Neural cell (in vitro differentiated cells): ENCODE measurements around the gene SERINC5. TPM values are rescaled to one million over a fixed set of nuclear protein-coding genes. Genes with fewer than 3 reads are reported as not detected.

Source experiments
- H2AFZ ChIP-seq: fragments of 200-600, 300-800 bp; sonication (generic), shearing (Covaris generic); 2 replicates; pipeline ENCODE4 v1.6.0; 2014; ENCODE audit warnings: low read depth, mild to moderate bottlenecking, antibody characterized with exemption, low read length, moderate library complexity
- H3F3A ChIP-seq: fragments of 200-600 bp; shearing (Covaris generic); 2 replicates; pipeline ENCODE4 v1.6.1; 2016; ENCODE audit warnings: mild to moderate bottlenecking, moderate library complexity, mixed read lengths, antibody characterized with exemption, low read length; ENCODE audit not compliant: insufficient read depth, poor library complexity, severe bottlenecking
- H3K27ac ChIP-seq: fragments of 200-600, 300-800 bp; sonication (generic), shearing (Covaris generic); 2 replicates; pipeline ENCODE4 v1.5.1; 2014; ENCODE audit warnings: mild to moderate bottlenecking, low read length, moderate library complexity
- H3K27me3 ChIP-seq: fragments of 300-800, 200-600 bp; sonication (generic), shearing (Covaris generic); 2 replicates; pipeline ENCODE4 v1.6.0; 2014; ENCODE audit warnings: mild to moderate bottlenecking, low read depth, low read length, moderate library complexity; ENCODE audit not compliant: insufficient read depth
- H3K36me3 ChIP-seq: fragments of 300-800, 200-600 bp; sonication (generic), shearing (Covaris generic); 2 replicates; pipeline ENCODE4 v1.5.1; 2014; ENCODE audit warnings: mild to moderate bottlenecking, antibody characterized with exemption, low read length, moderate library complexity; ENCODE audit not compliant: insufficient read depth
- H3K4me2 ChIP-seq: fragments of 300-800, 200-600 bp; sonication (generic), shearing (Covaris generic); 2 replicates; pipeline ENCODE4 v1.6.0; 2014; ENCODE audit warnings: mild to moderate bottlenecking, low read length
- H3K4me3 ChIP-seq: fragments of 300-800, 200-600 bp; sonication (generic), shearing (Covaris generic); 2 replicates; pipeline ENCODE4 v1.5.1; 2014; ENCODE audit warnings: mild to moderate bottlenecking, low read length, moderate library complexity
- H3K79me2 ChIP-seq: fragments of 200-600 bp; shearing (Covaris generic); replicated peaks from 2 replicates; pipeline ENCODE4 v1.6.0; 2014; ENCODE audit warnings: mild to moderate bottlenecking, low read length, moderate library complexity; ENCODE audit not compliant: insufficient read depth
- H3K9ac ChIP-seq: fragments of 300-800, 200-600 bp; sonication (generic), shearing (Covaris generic); 2 replicates; pipeline ENCODE4 v1.6.1; 2016; ENCODE audit warnings: mild to moderate bottlenecking, low read length, mixed read lengths
- H3K9me2 ChIP-seq: fragments of 200-600 bp; shearing (Covaris generic); 2 replicates; pipeline ENCODE4 v1.6.1; 2016; ENCODE audit warnings: mild to moderate bottlenecking, low read length, mixed read lengths; ENCODE audit not compliant: insufficient read depth
- H3K9me3 ChIP-seq: fragments of 200-600, 300-800 bp; sonication (generic), shearing (Covaris generic); 2 replicates; pipeline ENCODE4 v1.6.1; 2016; ENCODE audit warnings: mild to moderate bottlenecking, mixed run types, low read length, moderate library complexity, mixed read lengths
- H4K20me1 ChIP-seq: fragments of 200-600 bp; shearing (Covaris generic); 2 replicates; pipeline ENCODE4 v1.6.1; 2016; ENCODE audit warnings: mild to moderate bottlenecking, mixed run types; ENCODE audit not compliant: insufficient read depth
- EP300 ChIP-seq: fragments of 450-650 bp; conservative IDR thresholded peaks from 2 replicates; pipeline ENCODE4 v1.6.1; 2014; ENCODE audit warnings: antibody characterized with exemption, mild to moderate bottlenecking, moderate library complexity; ENCODE audit not compliant: poor library complexity, severe bottlenecking
- EZH2 ChIP-seq: fragments of 200-600, 300-800 bp; shearing (Covaris generic), sonication (generic); IDR thresholded peaks from 2 replicates; pipeline ENCODE4 v1.6.1; 2014; ENCODE audit warnings: antibody characterized with exemption, low read length, borderline replicate concordance, mild to moderate bottlenecking; ENCODE audit not compliant: insufficient read depth, poor library complexity, severe bottlenecking
- MXI1 ChIP-seq: fragments of 450-650 bp; conservative IDR thresholded peaks from 2 replicates; pipeline ENCODE4 v1.6.1; 2014; ENCODE audit warnings: antibody characterized with exemption, mild to moderate bottlenecking; ENCODE audit not compliant: poor library complexity, severe bottlenecking
- POLR2AphosphoS5 ChIP-seq: IDR thresholded peaks from 2 replicates; pipeline ENCODE4 v1.6.1; 2012
- RAD21 ChIP-seq: fragments of 450-650 bp; conservative IDR thresholded peaks from 2 replicates; pipeline ENCODE4 v1.6.1; 2014; ENCODE audit warnings: antibody characterized with exemption, mild to moderate bottlenecking, moderate library complexity
- SMC3 ChIP-seq: fragments of 450-650 bp; conservative IDR thresholded peaks from 2 replicates; pipeline ENCODE4 v1.6.1; 2014; ENCODE audit warnings: antibody characterized with exemption, mild to moderate bottlenecking, moderate library complexity; ENCODE audit not compliant: poor library complexity
- TAF1 ChIP-seq: IDR thresholded peaks from 2 replicates; pipeline ENCODE4 v1.6.1; 2012; ENCODE audit warnings: low read depth
- polyA plus RNA-seq: library from polyadenylated mRNA; depleted of rRNA; stranded (reverse); fragments of >200 nt; gene quantifications from 2 replicates; pipeline ENCODE4 v1.2.3, GENCODE V29; 2014
- TF ChIP-seq, protein P1 (sequence below): IDR thresholded peaks from 2 replicates; pipeline ENCODE4 v1.6.1; 2012; ENCODE audit warnings: borderline replicate concordance
- TF ChIP-seq, protein P2 (sequence below): fragments of 450-650 bp; IDR thresholded peaks from 2 replicates; pipeline ENCODE4 v1.5.1; 2014; ENCODE audit warnings: antibody characterized with exemption, mild to moderate bottlenecking, moderate library complexity; ENCODE audit not compliant: poor library complexity, severe bottlenecking

SERINC5 gene
- polyA plus RNA-seq, 1 donor from 2014 or later, result 5.8 TPM

DNA sequence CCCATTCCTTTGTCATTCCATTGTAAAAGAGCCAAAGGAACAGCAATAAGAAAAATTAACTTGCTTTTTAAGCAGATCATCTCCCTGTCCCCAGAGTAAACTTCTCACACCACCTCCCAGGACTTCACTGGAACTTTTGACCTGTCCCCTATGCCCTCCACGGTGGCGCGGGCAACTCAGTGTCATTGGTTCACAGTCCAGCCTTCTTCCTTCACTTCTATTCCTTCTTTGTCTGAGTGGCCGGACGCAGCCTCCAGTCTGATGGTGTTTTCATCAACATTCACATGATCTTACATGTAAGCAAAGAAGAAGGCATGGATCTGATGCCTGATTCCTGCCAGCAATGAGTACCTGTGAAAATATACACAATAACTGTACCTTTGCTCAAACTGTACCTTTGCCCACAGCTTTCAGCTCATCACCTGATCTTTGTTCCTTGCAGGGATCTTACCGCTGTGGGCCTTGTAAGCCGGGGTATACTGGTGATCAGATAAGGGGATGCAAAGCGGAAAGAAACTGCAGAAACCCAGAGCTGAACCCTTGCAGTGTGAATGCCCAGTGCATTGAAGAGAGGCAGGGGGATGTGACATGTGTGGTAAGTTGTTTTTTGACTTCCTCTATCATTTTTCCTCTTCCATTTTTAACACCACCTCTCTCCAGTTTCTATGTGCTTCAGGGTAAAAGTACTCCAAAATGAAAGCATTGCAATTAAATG lies 188.2 kb downstream of the SERINC5 start:
- no peaks in the 10 kb centered on the region for H3K36me3 ChIP-seq
- no peaks in the 10 kb centered on the region for H3K79me2 ChIP-seq
- H3K9ac ChIP-seq, result no peak overlapping the region
- TF ChIP-seq, protein P1, sequence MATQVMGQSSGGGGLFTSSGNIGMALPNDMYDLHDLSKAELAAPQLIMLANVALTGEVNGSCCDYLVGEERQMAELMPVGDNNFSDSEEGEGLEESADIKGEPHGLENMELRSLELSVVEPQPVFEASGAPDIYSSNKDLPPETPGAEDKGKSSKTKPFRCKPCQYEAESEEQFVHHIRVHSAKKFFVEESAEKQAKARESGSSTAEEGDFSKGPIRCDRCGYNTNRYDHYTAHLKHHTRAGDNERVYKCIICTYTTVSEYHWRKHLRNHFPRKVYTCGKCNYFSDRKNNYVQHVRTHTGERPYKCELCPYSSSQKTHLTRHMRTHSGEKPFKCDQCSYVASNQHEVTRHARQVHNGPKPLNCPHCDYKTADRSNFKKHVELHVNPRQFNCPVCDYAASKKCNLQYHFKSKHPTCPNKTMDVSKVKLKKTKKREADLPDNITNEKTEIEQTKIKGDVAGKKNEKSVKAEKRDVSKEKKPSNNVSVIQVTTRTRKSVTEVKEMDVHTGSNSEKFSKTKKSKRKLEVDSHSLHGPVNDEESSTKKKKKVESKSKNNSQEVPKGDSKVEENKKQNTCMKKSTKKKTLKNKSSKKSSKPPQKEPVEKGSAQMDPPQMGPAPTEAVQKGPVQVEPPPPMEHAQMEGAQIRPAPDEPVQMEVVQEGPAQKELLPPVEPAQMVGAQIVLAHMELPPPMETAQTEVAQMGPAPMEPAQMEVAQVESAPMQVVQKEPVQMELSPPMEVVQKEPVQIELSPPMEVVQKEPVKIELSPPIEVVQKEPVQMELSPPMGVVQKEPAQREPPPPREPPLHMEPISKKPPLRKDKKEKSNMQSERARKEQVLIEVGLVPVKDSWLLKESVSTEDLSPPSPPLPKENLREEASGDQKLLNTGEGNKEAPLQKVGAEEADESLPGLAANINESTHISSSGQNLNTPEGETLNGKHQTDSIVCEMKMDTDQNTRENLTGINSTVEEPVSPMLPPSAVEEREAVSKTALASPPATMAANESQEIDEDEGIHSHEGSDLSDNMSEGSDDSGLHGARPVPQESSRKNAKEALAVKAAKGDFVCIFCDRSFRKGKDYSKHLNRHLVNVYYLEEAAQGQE, result no peak
- no peak for TF ChIP-seq MXI1
- no peak for TF ChIP-seq TAF1
- TF ChIP-seq EP300, result no peak
- no peak for TF ChIP-seq POLR2AphosphoS5
- no peaks in the 10 kb centered on the region for H4K20me1 ChIP-seq
- no peaks in the 10 kb centered on the region for H3K27me3 ChIP-seq
- no peak overlapping the region for H3K4me2 ChIP-seq
- H3K27ac ChIP-seq, result no peak overlapping the region
- H2AFZ ChIP-seq, result no peak overlapping the region
- no peaks in the 10 kb centered on the region for H3K9me2 ChIP-seq
- no peaks in the 10 kb centered on the region for H3F3A ChIP-seq
- no peaks in the 10 kb centered on the region for H3K9me3 ChIP-seq
- H3K4me3 ChIP-seq, result no peak overlapping the region

DNA sequence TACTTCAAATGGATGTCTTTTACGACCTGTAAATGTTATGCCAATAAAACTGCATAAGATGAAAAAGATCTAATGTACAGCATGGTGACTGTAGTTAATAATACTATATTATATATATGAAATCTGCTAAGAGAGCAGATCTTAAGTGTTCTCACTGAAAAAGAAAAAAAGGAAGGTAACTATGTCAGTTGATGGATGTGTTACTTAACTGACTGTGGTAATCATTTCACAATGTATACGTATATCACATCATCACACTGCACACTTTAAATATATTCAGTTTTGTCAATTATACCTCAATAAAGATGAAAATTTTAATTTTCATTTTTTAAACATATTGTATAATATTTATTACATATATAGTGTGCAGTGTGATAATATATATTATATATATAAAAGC lies 188.8 kb downstream of the SERINC5 start:
- no peaks in the 10 kb centered on the region for H3K9me3 ChIP-seq
- H3K79me2 ChIP-seq, result no peaks in the 10 kb centered on the region
- H3K4me3 ChIP-seq, result no peak overlapping the region
- H4K20me1 ChIP-seq, result no peaks in the 10 kb centered on the region
- TF ChIP-seq MXI1, result no peak
- TF ChIP-seq EP300, result no peak
- TF ChIP-seq, protein P2, sequence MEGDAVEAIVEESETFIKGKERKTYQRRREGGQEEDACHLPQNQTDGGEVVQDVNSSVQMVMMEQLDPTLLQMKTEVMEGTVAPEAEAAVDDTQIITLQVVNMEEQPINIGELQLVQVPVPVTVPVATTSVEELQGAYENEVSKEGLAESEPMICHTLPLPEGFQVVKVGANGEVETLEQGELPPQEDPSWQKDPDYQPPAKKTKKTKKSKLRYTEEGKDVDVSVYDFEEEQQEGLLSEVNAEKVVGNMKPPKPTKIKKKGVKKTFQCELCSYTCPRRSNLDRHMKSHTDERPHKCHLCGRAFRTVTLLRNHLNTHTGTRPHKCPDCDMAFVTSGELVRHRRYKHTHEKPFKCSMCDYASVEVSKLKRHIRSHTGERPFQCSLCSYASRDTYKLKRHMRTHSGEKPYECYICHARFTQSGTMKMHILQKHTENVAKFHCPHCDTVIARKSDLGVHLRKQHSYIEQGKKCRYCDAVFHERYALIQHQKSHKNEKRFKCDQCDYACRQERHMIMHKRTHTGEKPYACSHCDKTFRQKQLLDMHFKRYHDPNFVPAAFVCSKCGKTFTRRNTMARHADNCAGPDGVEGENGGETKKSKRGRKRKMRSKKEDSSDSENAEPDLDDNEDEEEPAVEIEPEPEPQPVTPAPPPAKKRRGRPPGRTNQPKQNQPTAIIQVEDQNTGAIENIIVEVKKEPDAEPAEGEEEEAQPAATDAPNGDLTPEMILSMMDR, result no peak
- no peak for TF ChIP-seq EZH2
- H3K4me2 ChIP-seq, result no peak overlapping the region
- no peak overlapping the region for H2AFZ ChIP-seq
- no peaks in the 10 kb centered on the region for H3K9me2 ChIP-seq
- H3F3A ChIP-seq, result no peaks in the 10 kb centered on the region
- no peak overlapping the region for H3K9ac ChIP-seq
- no peaks in the 10 kb centered on the region for H3K36me3 ChIP-seq
- H3K27ac ChIP-seq, result no peak overlapping the region
- no peaks in the 10 kb centered on the region for H3K27me3 ChIP-seq

DNA sequence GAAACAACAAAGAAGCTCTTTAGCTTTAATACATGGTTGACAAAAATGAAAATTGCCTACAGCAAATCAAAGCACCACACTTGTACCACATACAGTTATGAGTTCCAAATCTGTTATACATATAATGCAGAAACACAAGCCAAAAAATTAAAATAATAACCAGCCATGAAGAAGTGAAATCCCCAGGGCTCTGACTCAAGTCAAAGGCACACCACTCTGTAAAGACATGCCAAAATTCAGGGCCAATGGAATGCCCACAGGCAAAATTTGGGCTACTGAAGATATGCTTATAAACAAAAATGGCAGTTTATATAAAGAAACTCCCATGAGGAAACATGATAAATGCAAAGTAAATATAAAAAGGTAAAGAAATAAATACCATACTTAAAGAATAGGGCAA lies 191.7 kb downstream of the SERINC5 start:
- Histone ChIP-seq H3K27ac (no peak overlapping the region), H4K20me1 (no peaks in the 10 kb centered on the region), H3K9me3 (no peaks in the 10 kb centered on the region), H3K9me2 (no peaks in the 10 kb centered on the region), H3K79me2 (no peaks in the 10 kb centered on the region), H3F3A (no peaks in the 10 kb centered on the region), H3K36me3 (no peaks in the 10 kb centered on the region), H3K4me2 (no peak overlapping the region), H3K9ac (no peak overlapping the region), H3K4me3 (no peak overlapping the region), H2AFZ (no peak overlapping the region), H3K27me3 (no peaks in the 10 kb centered on the region)
- TF ChIP-seq EP300 (no peak), RAD21 (no peak), SMC3 (no peak), POLR2AphosphoS5 (no peak), TAF1 (no peak), MXI1 (no peak), EZH2 (no peak)
- TF ChIP-seq, protein P1, result no peak
- TF ChIP-seq, protein P2, result no peak
